ENCODE results near the gene ZIC3. TPM values are rescaled to one million over a fixed set of nuclear protein-coding genes. Genes with fewer than 3 reads are reported as not detected.

ZIC3 gene
- total RNA-seq, 1 experiment from 2014 or later: 126 TPM

- no peaks in the 10 kb centered on the region for H3K9me3 ChIP-seq (ENCODE audit: control insufficient read depth, low read depth, low read length)
- no CpG with 5 or more reads among the region's 29 CpGs for WGBS (ENCODE audit: extremely low coverage, insufficient read length, low lambda C conversion rate)
- H3K4me1 ChIP-seq (ENCODE audit: insufficient read depth, low read length): peaks cover 7% of the 10 kb centered on the region; the same call in 1 of the 2 replicates
- H3K23ac ChIP-seq (ENCODE audit: insufficient read length, low read depth, low read length): no peak overlapping the region
- H3K4me2 ChIP-seq (ENCODE audit: insufficient read depth, insufficient read length, low read length): peak overlapping the region; percentile 63
- H2AK5ac ChIP-seq (ENCODE audit: insufficient read length, low read length): no peak overlapping the region
- DNase-seq: peak; percentile 77
- H3K27me3 ChIP-seq (ENCODE audit: insufficient read depth, low read length): no peaks in the 10 kb centered on the region
- H3K4ac ChIP-seq (ENCODE audit: low read depth, low read length): no peak overlapping the region
- H4K5ac ChIP-seq (ENCODE audit: insufficient read length, low read depth, low read length): no peak overlapping the region
- no peaks in the 10 kb centered on the region for H3K79me1 ChIP-seq (ENCODE audit: insufficient read depth, low read depth, low read length, poor library complexity, severe bottlenecking)
- H3K14ac ChIP-seq (ENCODE audit: insufficient read depth, low read length): no peak overlapping the region; the same call in 1 of the 2 replicates
- no peak overlapping the region for H2AFZ ChIP-seq (ENCODE audit: low read length)
- no peak overlapping the region for H3K56ac ChIP-seq (ENCODE audit: insufficient read length, low read depth, low read length)
- H2BK12ac ChIP-seq (ENCODE audit: insufficient read length, low read depth, low read length): peak overlapping the region; percentile 40
- no peak overlapping the region for H3T11ph ChIP-seq (ENCODE audit: low read length)
- H2BK120ac ChIP-seq (ENCODE audit: low read depth, low read length, poor library complexity, severe bottlenecking): no peak overlapping the region
- no peak overlapping the region for H2BK20ac ChIP-seq (ENCODE audit: low read depth, low read length, poor library complexity, severe bottlenecking)
- peak overlapping the region; percentile 94 for H3K27ac ChIP-seq (ENCODE audit: insufficient read length, low read depth, low read length)
- no peak for TF ChIP-seq CTCF (conservative IDR thresholded peaks at IDR 0.05)
- H4K91ac ChIP-seq (ENCODE audit: insufficient read length, low read depth, low read length): no peak overlapping the region
- Mint-ChIP-seq H3K27me3 (ENCODE audit: low read depth) (no peaks in the 10 kb centered on the region; the same call in 1 of the 2 replicates), H3K9me3 (peaks cover 0 to 50% of the 10 kb centered on the region in 2 experiments; a peak in 2 of 5 replicates), H3K4me3 (peak overlapping the region; percentile 47 to 85), H3K4me1 (peaks cover 48 to 74% of the 10 kb centered on the region in 2 experiments), H3K36me3 (ENCODE audit: insufficient read depth in 1 of 3, low read depth in 3 of 3) (peaks cover 14 to 41% (median 37%) of the 10 kb centered on the region in 3 experiments), H3K27ac (peak overlapping the region; percentile 90 to 99 (median 92))
- H4K8ac ChIP-seq (replicated peaks; ENCODE audit: insufficient read length, low read depth, low read length): no peak overlapping the region
- H4K20me1 ChIP-seq (ENCODE audit: control insufficient read depth, insufficient read depth, insufficient read length): no peaks in the 10 kb centered on the region
- H2BK15ac ChIP-seq (ENCODE audit: low read depth, low read length): no peak overlapping the region
- H3K9ac ChIP-seq (ENCODE audit: extremely low read depth, insufficient read length, low read length): peak overlapping the region; percentile 67
- H3K23me2 ChIP-seq (ENCODE audit: insufficient read length, low read depth, low read length, poor library complexity, severe bottlenecking): peaks cover 2% of the 10 kb centered on the region
- peaks cover 4% of the 10 kb centered on the region for H3K79me2 ChIP-seq (ENCODE audit: insufficient read depth, low read length)
- no peak overlapping the region for H2BK5ac ChIP-seq (ENCODE audit: insufficient read length, low read length)
- no peak overlapping the region for H3K18ac ChIP-seq (ENCODE audit: insufficient read length, low read depth, low read length)
Measured at GRCh38 chrX:137574784-137575293, 8.9 kb downstream of the ZIC3 start.

All from H9 (cell line).